ENCODE measurements around the gene BCL7B.

DNA sequence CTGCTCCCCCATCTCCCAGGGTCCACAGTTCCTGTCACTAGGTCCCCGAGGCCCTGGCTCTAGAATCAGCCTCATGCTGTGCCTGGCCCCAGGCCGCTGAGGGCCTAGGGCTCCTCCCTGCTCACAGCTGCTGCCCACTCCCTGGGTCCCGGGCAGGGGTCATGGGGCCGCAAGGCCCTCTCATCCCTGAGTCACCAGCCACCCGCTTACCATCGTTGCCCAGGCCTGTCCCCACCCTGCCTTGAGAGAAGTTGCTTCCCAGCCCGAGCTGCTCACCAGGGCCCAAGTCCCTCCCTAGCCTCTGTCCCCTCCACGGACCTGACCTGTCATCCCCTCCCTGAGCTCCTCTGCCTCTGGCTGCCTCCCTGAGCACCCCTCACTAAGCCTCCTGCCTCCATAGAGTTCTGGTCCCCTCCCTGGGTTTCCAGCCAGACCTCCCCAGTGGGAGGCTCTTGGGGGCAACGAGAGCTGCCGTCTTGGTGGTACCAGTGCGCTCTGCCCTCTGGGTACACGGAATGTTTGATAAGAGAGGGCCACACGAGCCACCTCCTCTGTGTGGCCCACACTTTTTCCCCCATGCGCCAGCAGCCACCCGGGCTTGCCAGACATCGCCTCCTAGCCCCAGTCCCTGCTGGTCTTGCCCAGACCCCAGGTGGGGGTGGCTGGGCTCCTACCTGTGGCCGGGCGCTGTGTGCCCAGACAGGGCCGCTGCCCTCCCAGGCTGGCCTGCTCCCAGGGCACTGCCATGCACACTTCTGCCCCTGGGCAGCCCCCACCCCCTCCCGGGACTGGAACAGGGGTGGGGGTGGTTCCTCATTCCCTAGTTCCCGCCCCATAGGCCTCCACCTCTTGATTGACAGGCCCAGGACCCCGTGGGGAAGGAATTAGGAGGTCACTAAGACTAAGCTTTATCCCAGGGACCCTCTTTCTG is 45.5 kb upstream of the BCL7B start:
- TF ChIP-seq, protein P1, sequence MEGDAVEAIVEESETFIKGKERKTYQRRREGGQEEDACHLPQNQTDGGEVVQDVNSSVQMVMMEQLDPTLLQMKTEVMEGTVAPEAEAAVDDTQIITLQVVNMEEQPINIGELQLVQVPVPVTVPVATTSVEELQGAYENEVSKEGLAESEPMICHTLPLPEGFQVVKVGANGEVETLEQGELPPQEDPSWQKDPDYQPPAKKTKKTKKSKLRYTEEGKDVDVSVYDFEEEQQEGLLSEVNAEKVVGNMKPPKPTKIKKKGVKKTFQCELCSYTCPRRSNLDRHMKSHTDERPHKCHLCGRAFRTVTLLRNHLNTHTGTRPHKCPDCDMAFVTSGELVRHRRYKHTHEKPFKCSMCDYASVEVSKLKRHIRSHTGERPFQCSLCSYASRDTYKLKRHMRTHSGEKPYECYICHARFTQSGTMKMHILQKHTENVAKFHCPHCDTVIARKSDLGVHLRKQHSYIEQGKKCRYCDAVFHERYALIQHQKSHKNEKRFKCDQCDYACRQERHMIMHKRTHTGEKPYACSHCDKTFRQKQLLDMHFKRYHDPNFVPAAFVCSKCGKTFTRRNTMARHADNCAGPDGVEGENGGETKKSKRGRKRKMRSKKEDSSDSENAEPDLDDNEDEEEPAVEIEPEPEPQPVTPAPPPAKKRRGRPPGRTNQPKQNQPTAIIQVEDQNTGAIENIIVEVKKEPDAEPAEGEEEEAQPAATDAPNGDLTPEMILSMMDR (IDR thresholded peaks at IDR 0.05; ENCODE audit: low read depth, low read length), result no peak
- TF ChIP-seq POLR2A (IDR thresholded peaks at IDR 0.05; ENCODE audit: extremely low read depth, insufficient read length) (no peak), MYC (IDR thresholded peaks at IDR 0.05; ENCODE audit: low read depth, low read length) (no peak)
